AG09309 (cell line): Measurements from ENCODE around the gene TAS2R39.
A peak's percentile ranks its signal among the peaks of the same experiment; 100 is the strongest.

Experiments used
- DNase-seq: peaks from one replicate; pipeline ENCODE4 v3.0.0-alpha.2; 2010; ENCODE audit warnings: low read depth
- H3K4me3 ChIP-seq: 2 replicates; pipeline ENCODE4 v1.5.1; 2011; ENCODE audit warnings: mild to moderate bottlenecking, low read depth, low read length, moderate library complexity; ENCODE audit not compliant: control insufficient read depth
- CTCF ChIP-seq: IDR thresholded peaks from 2 replicates; pipeline ENCODE4 v1.5.1; 2011; ENCODE audit warnings: mild to moderate bottlenecking, low read depth, low read length, inconsistent platforms; ENCODE audit not compliant: insufficient read depth, control insufficient read depth; ENCODE audit errors: missing control alignments

TAS2R39 gene

GRCh38 chr7:143216151-143216550 is 32.9 kb downstream of the TAS2R39 start:
- peak; percentile 5 for DNase-seq
- no peak overlapping the region for H3K4me3 ChIP-seq
- no peak for TF ChIP-seq CTCF

GRCh38 chr7:143216686-143217085 is 33.5 kb downstream of the TAS2R39 start:
- no peak for TF ChIP-seq CTCF
- no peak for DNase-seq
- no peak overlapping the region for H3K4me3 ChIP-seq

- no peak for DNase-seq
- no peak for TF ChIP-seq CTCF
- no peak overlapping the region for H3K4me3 ChIP-seq
Observed at GRCh38 chr7:143217806-143218205, 34.6 kb downstream of the TAS2R39 start.

- H3K4me3 ChIP-seq, result no peak overlapping the region
- no peak for TF ChIP-seq CTCF
- DNase-seq, result no peak
Observed at GRCh38 chr7:143221286-143221685, 38.1 kb downstream of the TAS2R39 start.

GRCh38 chr7:143221737-143222136 is 38.5 kb downstream of the TAS2R39 start, which contains the start of gene TAS2R40:
Gene TAS2R40, plus strand, starts transcription at chr7:143222037. Its CDS starts 42 bp downstream, at chr7:143222079.
- DNase-seq, result no peak
- H3K4me3 ChIP-seq, result no peak within 1 kb of the TSS
- TF ChIP-seq CTCF, result no peak

GRCh38 chr7:143222782-143223181 is 39.6 kb downstream of the TAS2R39 start:
- no peak for TF ChIP-seq CTCF
- H3K4me3 ChIP-seq, result no peak overlapping the region
- no peak for DNase-seq

GRCh38 chr7:143223784-143224183 is 40.6 kb downstream of the TAS2R39 start:
- TF ChIP-seq CTCF, result no peak
- no peak for DNase-seq

More at GRCh38 chr7:143223784-143224183, 40.6 kb downstream of the TAS2R39 start:
- H3K4me3 ChIP-seq, result no peak overlapping the region
